ENCODE data around the gene CRYM.

CRYM gene

GRCh38 chr16:21242756-21243155 lies 35.3 kb downstream of the CRYM start:
- no peak for DNase-seq

- DNase-seq: no peak
These were observed 38.4 kb downstream of the CRYM start for GRCh38 chr16:21239646-21240045.

GRCh38 chr16:21236831-21237230 lies 41.3 kb downstream of the CRYM start:
- no peak for DNase-seq

DNA sequence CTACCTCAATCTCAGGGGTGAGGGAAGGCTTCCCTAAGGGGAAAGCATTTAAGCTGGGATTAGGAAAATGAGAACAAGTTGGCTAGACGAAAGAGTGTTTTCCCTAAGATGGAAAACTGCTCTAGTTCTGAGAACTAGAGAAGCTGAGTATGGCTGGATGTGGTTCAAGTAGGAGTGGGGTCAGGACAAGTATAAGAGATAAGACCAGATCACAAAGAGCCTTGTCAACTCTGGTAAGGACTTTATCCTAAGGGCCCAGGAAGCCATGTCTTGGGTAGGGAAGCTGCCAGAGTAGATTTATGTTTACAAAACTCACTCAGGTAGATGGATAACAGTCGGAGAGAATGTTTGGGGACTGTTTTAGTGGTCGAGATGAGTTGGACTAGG lies 42.9 kb downstream of the CRYM start:
- DNase-seq: no peak

DNA sequence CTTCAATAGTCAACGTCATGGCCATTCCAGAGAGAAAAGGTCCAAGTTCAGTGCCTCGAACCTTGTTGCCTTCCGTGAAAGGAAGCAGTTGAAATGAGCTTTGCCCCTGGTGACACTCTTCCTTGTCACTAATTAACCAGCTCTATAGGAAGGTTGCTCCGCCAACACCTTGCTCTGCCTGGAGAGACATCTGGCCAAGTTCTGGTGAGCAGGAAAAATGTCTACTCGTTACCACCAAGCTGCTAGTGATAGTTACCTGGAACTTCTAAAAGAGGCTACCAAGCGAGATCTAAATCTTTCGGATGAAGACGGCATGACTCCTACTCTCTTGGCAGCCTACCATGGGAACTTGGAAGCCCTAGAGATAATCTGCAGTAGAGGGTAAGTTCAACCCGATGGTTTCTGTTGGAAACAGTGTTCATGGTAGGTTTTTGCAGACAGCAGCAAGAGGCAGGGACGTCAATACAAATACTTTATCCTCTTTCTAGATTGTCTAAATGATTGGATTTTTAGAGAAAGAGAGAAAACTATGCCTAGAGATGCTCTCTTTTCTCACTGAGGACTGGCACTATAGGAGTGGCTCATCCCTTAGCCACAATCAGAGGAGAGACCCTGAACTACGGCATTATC lies 44.5 kb downstream of the CRYM start, which contains the start of gene ANKS4B:
Gene ANKS4B, plus strand, starts transcription at position 179 of the 630 bp plus-strand sequence. Its CDS starts 39 bp downstream, at position 218.
- no peak for DNase-seq

- DNase-seq: no peak
These were observed 45.0 kb downstream of the CRYM start for GRCh38 chr16:21233045-21233520.

GRCh38 chr16:21228361-21228872 lies 49.7 kb downstream of the CRYM start:
- no peak for DNase-seq

- DNase-seq: no peak
These were observed 50.2 kb downstream of the CRYM start for GRCh38 chr16:21227866-21228265.

GRCh38 chr16:21226749-21227148 lies 51.3 kb downstream of the CRYM start:
- no peak for DNase-seq

DNA sequence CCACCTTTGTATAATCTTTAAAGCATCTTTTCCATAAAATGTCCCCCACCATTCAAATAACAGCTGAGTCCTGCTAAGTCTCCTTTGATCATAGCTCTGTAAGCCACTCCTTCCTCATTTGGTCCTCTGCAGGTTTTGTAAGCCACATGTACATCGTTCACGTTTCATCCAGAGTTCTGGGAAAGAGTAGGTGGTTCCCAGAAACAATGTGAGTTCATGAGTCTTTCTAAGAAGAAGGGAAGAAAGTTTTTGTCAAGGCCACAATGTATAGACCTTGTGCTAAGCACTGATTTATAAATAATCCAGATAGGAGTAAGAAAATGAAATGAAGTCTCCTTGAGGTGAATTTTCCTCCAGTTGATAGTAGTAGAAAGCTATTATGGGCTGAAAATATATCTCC lies 53.3 kb downstream of the CRYM start:
- DNase-seq: no peak

GRCh38 chr16:21223787-21224186 lies 54.3 kb downstream of the CRYM start:
- DNase-seq: no peak

- no peak for DNase-seq
These were observed 55.4 kb downstream of the CRYM start for GRCh38 chr16:21222495-21223337.

GRCh38 chr16:21219551-21219950 lies 58.5 kb downstream of the CRYM start:
- DNase-seq: no peak

DNA sequence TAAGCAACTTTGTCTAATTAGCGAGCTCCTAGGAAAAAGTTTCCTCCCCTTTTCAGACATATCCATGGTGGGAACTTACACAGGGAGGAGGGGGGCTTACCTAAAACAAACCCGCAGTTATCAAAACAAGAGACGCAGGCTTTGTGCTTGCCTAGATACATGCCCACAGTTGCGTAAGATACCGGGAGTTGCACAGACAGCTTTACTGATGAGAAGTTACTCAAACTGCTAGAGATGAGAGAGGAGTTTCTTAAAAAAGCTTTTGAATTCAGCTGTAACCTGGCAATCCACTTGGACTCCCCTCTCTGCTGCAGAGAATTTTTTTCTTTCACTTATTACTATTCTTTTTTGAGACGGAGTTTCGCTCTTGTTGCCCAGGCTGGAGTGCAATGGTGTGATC lies 59.9 kb downstream of the CRYM start:
- DNase-seq: no peak

- DNase-seq: no peak
These were observed 61.0 kb downstream of the CRYM start for GRCh38 chr16:21217121-21217520.

- no peak for DNase-seq
These were observed 64.0 kb downstream of the CRYM start for GRCh38 chr16:21214086-21214485.

GRCh38 chr16:21211486-21211885 lies 66.6 kb downstream of the CRYM start, which contains the start of gene ZP2:
ZP2 (minus strand) TSS chr16:21211574; CDS start chr16:21211547, 27 bp downstream.
- DNase-seq: no peak
